ENCODE data around the gene PYCR2.
"Not testable (repeated sequence)": the region's sequence is repeated elsewhere in the genome, so short reads cannot be mapped to it uniquely, and the experiment has no call there.

Gene PYCR2

DNA sequence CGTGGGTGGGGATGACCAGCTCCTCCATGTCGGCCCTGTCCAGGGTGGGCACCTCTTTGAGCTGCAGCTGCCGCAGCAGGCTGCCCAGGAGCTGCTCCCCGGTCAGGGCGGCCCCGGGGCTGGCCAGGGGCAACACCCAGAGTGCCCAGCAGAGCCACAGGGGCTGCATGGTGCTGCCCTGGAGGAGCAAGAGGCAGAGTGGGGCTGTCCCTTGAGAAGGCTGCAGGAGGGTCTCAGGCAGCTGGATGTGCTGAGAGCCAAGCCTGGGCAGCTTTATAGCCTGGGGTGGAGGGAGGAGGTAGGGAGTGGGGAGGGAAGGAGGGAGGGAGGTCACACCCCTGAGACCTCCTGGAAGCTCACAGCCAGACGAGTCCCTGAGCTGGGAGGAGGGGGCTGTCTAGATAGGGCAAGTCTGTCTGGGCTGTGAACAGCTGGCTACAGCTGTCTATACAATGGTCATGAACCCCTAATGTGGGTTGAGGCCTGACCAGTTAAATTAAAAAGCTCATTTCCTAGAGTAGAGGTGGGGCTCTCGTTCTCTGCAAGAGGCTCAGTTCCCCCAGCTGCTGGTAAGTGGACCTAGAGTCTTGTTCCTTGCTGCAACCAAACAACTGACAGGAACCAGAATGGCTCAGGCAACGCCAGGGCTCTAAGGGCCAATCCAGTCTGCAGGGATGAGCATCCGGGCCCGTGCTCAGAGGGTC lies 35.0 kb downstream of the PYCR2 start, which contains the start of gene LEFTY1:
Gene LEFTY1 (minus strand): TSS at position 249 of the 704 bp plus-strand sequence. CDS start 80 bp downstream, at position 169.
- no peak for DNase-seq

DNA sequence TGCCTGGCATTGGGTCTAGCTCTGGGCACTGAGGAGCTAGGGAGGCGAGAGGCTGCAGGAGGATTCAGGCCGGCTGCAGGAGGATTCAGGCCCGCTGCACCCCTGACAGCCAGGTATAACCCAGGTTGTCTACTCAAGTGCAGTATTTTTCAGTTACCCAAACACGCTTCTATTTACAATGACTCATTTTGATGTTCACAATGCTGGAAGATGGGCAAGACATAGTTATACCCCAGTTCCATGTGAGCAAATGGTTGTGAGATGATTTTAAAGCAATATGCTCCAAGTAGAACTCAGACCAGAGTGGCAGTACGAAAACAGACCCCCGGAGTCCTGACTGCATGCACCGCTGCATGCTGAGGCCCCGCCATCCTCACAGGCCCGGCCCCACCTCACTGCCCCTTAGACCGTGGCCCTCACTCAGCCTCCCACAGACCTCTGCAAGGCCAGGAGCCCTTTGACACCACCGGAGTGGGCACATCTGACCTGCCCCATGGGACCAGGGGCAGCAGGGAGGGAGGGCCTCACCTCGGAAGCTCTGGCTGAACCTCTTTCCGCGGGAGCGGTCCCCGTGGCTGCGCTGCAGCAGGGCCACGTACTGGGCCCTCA lies 35.7 kb downstream of the PYCR2 start:
- no peak for DNase-seq

- not testable (repeated sequence) for DNase-seq
Observed at GRCh38 chr1:225887554-225888288, 36.3 kb downstream of the PYCR2 start.

- DNase-seq, result no peak
Observed at GRCh38 chr1:225887030-225887314, 37.1 kb downstream of the PYCR2 start.

GRCh38 chr1:225886159-225887029 lies 37.7 kb downstream of the PYCR2 start:
- no peak for DNase-seq

DNA sequence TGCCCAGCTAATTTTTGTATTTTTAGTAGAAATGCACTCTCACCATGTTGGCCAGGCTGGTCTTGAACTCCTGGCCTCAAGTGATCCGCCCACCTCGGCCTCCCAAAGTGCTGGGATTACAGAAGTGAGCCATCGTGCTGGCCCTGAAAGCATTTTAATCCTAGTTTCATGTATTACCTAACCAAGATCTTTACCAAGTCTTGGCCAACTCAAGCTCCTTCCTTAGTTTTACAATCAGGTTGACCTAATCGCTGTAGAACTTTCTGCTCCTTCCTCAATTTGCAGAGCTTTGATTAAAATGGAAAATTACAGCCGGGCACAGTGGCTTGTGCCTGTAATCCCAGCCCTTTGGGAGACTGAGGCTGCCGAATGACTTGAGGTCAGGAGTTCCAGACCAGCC lies 38.7 kb downstream of the PYCR2 start:
- DNase-seq, result no peak

DNA sequence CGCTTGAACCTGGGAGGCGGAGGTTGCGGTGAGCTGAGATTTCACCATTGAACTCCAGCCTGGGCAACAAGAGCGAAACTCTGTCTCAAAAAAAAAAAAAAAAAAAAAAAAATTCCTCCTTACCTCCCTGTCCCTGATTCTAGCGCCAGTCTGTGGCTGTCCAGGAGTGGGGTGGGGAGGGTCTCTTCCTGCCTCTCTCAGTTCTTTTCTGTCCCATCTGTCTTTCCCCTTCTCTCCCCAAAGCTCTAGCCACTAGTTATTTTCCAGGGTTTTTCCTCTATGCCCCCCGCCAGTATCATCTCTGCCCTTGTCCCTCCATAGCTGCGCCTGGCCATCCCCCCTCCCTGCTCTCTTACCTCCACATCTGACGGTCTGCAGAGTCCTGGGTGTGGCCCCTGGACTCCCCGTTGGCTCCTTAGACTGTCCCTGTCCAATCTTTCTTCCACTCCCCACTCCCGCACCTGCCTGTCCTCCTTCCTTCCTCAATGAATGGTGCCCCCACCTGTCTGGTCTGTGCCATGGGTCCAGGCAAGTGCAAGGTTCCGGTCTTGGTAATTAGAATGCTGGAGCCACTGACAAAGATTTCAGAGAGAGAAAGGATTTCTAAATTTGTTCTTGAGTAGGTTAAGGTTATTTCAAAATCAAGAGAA lies 40.3 kb downstream of the PYCR2 start:
- no peak for DNase-seq

GRCh38 chr1:225882694-225883615 lies 41.1 kb downstream of the PYCR2 start:
- DNase-seq, result peak in 1 of 2 experiments; percentile 57

DNA sequence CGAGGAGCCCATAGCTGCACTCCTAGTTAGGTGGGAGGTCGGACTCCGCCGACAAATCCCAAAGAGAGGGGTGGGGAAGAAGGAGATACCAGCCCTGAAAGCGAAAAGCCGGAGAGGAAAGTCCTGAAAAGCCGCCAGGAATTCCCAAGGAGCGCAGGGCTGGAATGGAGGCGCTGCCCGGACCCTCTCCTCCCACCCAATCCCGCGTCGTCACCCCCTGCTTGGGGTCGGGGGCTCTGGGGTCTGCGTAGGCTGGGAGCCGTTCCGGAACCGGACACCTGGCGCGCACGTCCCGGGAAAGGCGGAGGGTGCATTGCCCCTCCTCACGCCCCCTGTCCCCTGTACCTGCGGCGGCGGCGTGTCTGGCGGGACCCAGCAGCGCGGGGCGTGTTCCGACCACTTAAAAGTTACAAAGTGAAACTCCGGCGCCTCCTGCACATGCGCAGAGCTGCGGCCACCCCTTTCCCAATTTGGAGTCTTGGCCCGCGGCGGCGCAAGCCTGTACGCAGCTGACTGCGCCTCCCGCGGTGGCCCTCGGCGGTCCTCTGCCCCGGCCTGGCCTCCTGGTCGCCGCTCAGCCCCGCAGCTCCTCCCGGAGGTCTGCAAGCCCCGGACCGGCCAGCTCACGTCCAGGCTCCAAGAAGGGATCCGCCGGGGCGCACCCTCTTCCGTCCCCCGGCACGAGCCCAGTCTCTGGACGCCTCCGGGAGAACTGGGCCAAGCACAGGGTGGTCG lies 41.9 kb downstream of the PYCR2 start, which contains the start of gene TMEM63A:
Gene TMEM63A (minus strand): TSS at position 422 of the 735 bp plus-strand sequence. CDS start 4,800 bp downstream, outside the sequence.
- DNase-seq, result peak; percentile 22 to 72

- peak in 1 of 2 experiments; percentile 40 for DNase-seq
Observed at GRCh38 chr1:225881081-225881958, 42.7 kb downstream of the PYCR2 start.

GRCh38 chr1:225880636-225881035 lies 43.4 kb downstream of the PYCR2 start:
- peak; percentile 75 to 82 for DNase-seq

DNA sequence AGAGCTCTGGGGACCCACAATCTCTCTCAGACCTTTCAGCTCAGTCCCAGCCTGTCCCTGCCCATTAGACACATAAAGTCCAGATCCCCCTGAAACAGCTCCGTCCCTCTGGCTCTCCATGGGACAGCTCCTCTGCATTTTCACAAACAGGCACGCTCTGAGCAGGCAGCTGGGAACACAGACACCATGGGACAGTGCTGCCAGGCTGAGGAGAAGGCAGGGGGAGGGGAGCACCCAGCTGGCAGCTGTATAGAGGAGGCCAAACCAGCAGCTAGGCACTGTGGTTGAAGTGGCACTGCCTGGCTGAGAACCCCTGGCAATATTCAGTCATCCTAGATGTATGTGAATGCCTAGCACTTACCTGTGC lies 43.8 kb downstream of the PYCR2 start:
- peak; percentile 57 to 61 for DNase-seq

- peak; percentile 68 to 82 for DNase-seq
Observed at GRCh38 chr1:225879521-225880221, 44.4 kb downstream of the PYCR2 start.

GRCh38 chr1:225878282-225878681 lies 45.8 kb downstream of the PYCR2 start:
- peak in 1 of 2 experiments; percentile 2 for DNase-seq

- peak in 1 of 2 experiments; percentile 34 for DNase-seq
Observed at GRCh38 chr1:225877580-225877979, 46.5 kb downstream of the PYCR2 start.

DNA sequence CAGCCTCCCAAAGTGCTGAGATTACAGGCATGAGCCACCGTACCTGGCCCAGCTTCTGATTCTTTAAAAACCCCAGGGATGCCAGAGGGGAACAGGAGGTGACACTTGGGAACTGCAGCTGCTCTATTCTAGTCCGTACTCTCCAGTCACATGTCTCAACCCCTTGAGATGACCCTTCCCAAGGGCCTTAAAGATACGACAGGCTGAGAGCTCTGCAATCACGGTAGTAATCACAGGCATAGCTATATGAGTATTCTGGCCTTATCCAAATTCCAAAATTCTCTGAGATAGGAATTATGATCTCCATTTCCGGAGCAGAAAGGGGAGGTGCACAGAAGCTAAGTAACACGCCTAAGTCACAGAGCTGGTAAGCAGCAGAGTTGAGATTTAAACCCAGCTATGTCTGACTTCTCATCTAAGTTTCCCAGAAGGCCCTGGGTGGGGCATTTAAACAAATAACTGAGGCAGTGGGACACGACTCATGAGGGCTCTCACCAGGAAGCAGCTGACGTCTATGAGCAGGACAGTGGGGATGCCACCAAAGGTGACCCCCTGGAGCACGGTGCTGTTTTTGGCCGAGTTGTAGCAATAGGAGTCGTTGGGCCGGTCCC lies 47.0 kb downstream of the PYCR2 start:
- no peak for DNase-seq

DNA sequence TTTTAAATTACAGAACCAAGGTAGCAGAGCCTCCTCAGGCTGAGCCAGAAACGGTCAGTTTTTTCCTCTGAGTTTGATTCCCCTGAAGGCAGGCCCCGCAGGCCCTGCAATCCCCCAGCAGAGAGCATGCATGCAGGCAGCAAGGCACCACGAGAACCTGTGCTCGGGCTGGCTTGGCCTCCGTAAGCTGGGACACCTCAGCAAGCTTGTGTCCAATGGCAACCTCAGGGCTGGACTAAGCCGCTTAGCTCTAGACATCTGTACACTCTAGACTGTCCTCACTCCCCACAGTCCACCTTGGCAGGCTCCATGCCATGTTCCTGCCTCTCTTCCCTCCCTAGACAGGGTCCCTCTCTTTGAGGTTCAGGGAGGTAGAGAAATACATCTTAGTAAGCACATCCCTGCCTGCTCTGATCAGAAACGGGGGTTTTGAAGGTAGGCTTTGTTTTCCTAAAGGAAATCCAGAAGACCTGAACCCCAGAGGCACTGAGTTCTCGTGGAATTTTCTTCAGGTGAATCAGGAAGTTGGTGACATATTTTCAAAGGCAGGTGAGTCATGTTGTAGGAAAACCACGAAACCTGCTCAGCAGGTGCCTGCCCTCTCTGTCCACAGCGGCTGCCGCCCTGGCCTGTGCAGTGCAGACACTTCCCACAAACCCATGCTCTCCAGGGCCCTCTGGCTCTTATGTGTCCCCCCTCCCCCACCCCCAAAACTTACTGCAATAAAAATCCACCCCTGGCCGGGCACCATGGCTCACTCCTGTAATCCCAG lies 48.8 kb downstream of the PYCR2 start:
- peak in 1 of 2 experiments; percentile 5 for DNase-seq

Measured in NCI-H526 (cell line).